Measurements from ENCODE around the gene RPIA.

DNA sequence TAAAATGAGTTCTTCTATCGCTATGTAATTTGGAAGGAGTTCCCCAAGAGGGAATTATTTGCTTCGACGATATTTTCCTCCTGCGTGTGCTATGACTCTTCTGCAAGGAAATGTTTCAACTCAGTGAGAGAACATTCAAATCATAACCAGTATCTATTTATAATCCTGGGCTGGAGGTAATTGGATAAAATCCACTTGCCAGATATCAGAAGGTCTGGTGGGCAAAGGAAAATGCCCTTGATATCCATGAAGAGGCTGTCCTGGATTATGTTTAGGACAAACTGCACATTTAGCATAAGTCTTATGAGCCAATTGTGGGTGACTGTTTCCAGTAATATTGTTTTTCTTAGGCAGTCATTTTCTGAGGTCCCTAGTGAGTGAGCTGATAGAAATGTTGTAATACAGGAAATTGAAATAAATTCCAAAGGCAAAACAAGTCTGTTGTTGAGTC is 17.7 kb downstream of the RPIA start:
- TF ChIP-seq YY1 (IDR thresholded peaks at IDR 0.05; ENCODE audit: insufficient read depth, insufficient read length): no peak
- no peak for TF ChIP-seq ZNF274 (IDR thresholded peaks at IDR 0.05; ENCODE audit: low read depth, low read length)
- no peak for TF ChIP-seq SUZ12 (IDR thresholded peaks at IDR 0.05; ENCODE audit: extremely low read depth, insufficient read depth, insufficient read length)

Measured in NT2/D1 (cell line).